MM.1S (cell line): ENCODE measurements around the gene ZNF462.

Experiments used
- DNase-seq: peaks from one replicate; pipeline ENCODE4 v3.0.0-alpha.2; 2015
- H2AFZ ChIP-seq: fragments of 300-600 bp; sonication (generic); 2 replicates; pipeline ENCODE4 v1.6.0; 2016; ENCODE audit warnings: antibody characterized with exemption, low read length
- H3F3A ChIP-seq: fragments of 300-600 bp; sonication (generic); 2 replicates; pipeline ENCODE4 v1.6.1; 2016; ENCODE audit warnings: mild to moderate bottlenecking, antibody characterized with exemption, low read length, moderate library complexity, mixed read lengths; ENCODE audit not compliant: insufficient read depth
- H3K27ac ChIP-seq: fragments of 300-600 bp; sonication (generic); 2 replicates; pipeline ENCODE4 v1.5.1; 2016; ENCODE audit warnings: mild to moderate bottlenecking, low read length
- H3K27me3 ChIP-seq: fragments of 300-600 bp; sonication (generic); replicated peaks from 2 replicates; pipeline ENCODE4 v1.6.0; 2016; ENCODE audit warnings: low read length; ENCODE audit not compliant: insufficient read depth
- H3K36me3 ChIP-seq: fragments of 300-600 bp; sonication (generic); replicated peaks from 2 replicates; pipeline ENCODE4 v1.6.1; 2016; ENCODE audit warnings: mild to moderate bottlenecking, low read length, mixed read lengths; ENCODE audit not compliant: insufficient read depth
- H3K4me1 ChIP-seq: fragments of 300-600 bp; sonication (generic); 2 replicates; pipeline ENCODE4 v1.6.1; 2016; ENCODE audit warnings: low read length, mixed read lengths
- H3K4me2 ChIP-seq: fragments of 300-600 bp; sonication (generic); 2 replicates; pipeline ENCODE4 v1.6.0; 2016; ENCODE audit warnings: low read depth, low read length
- H3K4me3 ChIP-seq: fragments of 300-600 bp; sonication (generic); 2 replicates; pipeline ENCODE4 v1.5.1; 2016; ENCODE audit warnings: low read length, mixed read lengths
- H3K79me2 ChIP-seq: fragments of 300-600 bp; sonication (generic); 2 replicates; pipeline ENCODE4 v1.6.1; 2016; ENCODE audit warnings: mixed run types, low read length, mixed read lengths
- H3K9ac ChIP-seq: fragments of 300-600 bp; sonication (generic); 2 replicates; pipeline ENCODE4 v1.6.1; 2016; ENCODE audit warnings: low read length, mixed read lengths
- H3K9me2 ChIP-seq: fragments of 300-600 bp; sonication (generic); replicated peaks from 2 replicates; pipeline ENCODE4 v1.6.1; 2016; ENCODE audit warnings: mild to moderate bottlenecking, low read length, mixed read lengths; ENCODE audit not compliant: insufficient read depth
- H3K9me3 ChIP-seq: fragments of 300-600 bp; sonication (generic); replicated peaks from 2 replicates; pipeline ENCODE4 v1.6.1; 2016; ENCODE audit warnings: mild to moderate bottlenecking, low read length, mixed read lengths; ENCODE audit not compliant: insufficient read depth
- H4K20me1 ChIP-seq: fragments of 300-600 bp; sonication (generic); 2 replicates; pipeline ENCODE4 v1.6.1; 2016; ENCODE audit warnings: mild to moderate bottlenecking, low read length, moderate library complexity, mixed read lengths; ENCODE audit not compliant: insufficient read depth
- EZH2 ChIP-seq: fragments of 300-600 bp; sonication (generic); optimal IDR thresholded peaks from 2 replicates; pipeline ENCODE3; 2017; ENCODE audit warnings: low read depth, mild to moderate bottlenecking, antibody characterized with exemption, low read length, mixed read lengths
- EZH2phosphoT487 ChIP-seq: fragments of 300-600 bp; sonication (generic); IDR thresholded peaks from 2 replicates; pipeline ENCODE4 v1.6.1; 2018; ENCODE audit warnings: antibody characterized with exemption, low read length
- TF ChIP-seq, protein P1 (sequence below): fragments of 300-600 bp; sonication (generic); IDR thresholded peaks from 2 replicates; pipeline ENCODE4 v1.5.1; 2016; ENCODE audit warnings: antibody characterized with exemption, low read length, mixed read lengths

The ZNF462 gene

DNA sequence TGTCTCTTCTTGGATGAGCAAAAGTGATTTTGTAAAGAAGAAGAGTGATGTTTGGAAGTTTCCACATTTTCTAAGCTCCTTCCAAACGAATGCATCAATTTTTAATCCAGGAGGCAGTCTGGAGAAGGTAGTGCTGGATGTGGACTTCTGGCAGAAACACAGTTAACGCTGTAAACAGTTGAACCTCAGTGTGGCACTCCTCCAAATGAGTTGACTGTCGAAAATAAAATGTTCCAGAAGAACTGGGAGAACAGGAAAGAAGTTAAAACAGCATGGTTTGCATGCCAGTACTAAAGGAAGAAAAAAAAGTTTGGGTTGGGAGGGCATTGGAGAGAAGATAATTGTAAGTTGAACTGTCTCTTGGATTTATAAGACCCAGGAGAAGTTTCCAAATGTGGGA, 6.5 kb downstream of the ZNF462 start:
- no peak for DNase-seq
- TF ChIP-seq, protein P1, sequence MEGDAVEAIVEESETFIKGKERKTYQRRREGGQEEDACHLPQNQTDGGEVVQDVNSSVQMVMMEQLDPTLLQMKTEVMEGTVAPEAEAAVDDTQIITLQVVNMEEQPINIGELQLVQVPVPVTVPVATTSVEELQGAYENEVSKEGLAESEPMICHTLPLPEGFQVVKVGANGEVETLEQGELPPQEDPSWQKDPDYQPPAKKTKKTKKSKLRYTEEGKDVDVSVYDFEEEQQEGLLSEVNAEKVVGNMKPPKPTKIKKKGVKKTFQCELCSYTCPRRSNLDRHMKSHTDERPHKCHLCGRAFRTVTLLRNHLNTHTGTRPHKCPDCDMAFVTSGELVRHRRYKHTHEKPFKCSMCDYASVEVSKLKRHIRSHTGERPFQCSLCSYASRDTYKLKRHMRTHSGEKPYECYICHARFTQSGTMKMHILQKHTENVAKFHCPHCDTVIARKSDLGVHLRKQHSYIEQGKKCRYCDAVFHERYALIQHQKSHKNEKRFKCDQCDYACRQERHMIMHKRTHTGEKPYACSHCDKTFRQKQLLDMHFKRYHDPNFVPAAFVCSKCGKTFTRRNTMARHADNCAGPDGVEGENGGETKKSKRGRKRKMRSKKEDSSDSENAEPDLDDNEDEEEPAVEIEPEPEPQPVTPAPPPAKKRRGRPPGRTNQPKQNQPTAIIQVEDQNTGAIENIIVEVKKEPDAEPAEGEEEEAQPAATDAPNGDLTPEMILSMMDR, result no peak
- Histone ChIP-seq H3K9ac (no peak overlapping the region), H3K4me1 (no peaks in the 10 kb centered on the region), H3K9me3 (no peaks in the 10 kb centered on the region), H3K27ac (no peak overlapping the region), H4K20me1 (no peaks in the 10 kb centered on the region), H2AFZ (no peak overlapping the region), H3K4me2 (no peak overlapping the region), H3K9me2 (no peaks in the 10 kb centered on the region), H3K4me3 (no peak overlapping the region), H3F3A (no peaks in the 10 kb centered on the region), H3K79me2 (no peaks in the 10 kb centered on the region), H3K36me3 (no peaks in the 10 kb centered on the region), H3K27me3 (no peaks in the 10 kb centered on the region)

DNA sequence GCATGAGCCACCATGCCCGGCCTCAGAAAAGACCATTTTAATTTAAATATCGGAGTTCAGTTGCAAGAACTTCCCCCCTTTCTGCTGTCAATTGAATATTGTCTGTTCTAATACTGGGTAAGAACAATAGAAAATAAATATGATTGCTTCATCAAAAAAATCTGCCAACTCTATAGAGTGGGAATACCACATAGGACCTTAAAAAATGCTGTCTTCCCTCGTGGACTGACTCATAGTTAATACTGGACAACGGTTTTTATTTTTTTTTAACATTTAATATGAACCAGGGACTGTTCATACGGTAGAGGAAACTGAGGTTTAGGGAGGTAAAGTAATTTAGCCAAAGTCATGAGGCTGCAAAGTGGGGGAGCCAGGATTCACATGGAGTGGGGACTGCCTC, 9.7 kb downstream of the ZNF462 start:
- Histone ChIP-seq H3K27ac (no peak overlapping the region), H3K9me2 (no peaks in the 10 kb centered on the region), H3K36me3 (no peaks in the 10 kb centered on the region), H2AFZ (no peak overlapping the region), H3K4me3 (no peak overlapping the region), H3K4me2 (no peak overlapping the region), H4K20me1 (no peaks in the 10 kb centered on the region), H3F3A (no peaks in the 10 kb centered on the region), H3K4me1 (no peaks in the 10 kb centered on the region), H3K9ac (no peak overlapping the region), H3K27me3 (no peaks in the 10 kb centered on the region), H3K79me2 (no peaks in the 10 kb centered on the region), H3K9me3 (no peaks in the 10 kb centered on the region)
- TF ChIP-seq, protein P1, result no peak
- no peak for DNase-seq

DNA sequence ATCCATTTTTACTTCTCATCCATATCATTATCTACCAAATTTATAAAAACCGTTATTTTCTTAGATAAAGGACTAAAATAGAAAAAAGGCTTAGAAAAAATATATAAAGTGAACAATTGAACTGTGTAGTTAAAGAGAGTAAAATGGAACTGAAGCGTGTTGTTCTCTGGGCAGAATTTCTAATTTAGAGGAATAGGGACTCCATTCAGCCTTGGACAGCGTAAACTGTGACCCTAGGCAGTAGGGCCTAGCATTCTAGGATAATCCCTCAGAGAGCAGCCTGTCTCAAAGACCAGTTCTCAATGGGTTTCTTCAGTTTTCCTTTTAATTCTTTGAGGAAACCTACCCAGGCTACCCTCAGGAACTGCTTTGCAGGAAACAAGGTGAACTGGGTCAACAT, 11.1 kb downstream of the ZNF462 start:
- no peaks in the 10 kb centered on the region for H3F3A ChIP-seq
- H4K20me1 ChIP-seq, result no peaks in the 10 kb centered on the region
- no peaks in the 10 kb centered on the region for H3K4me1 ChIP-seq
- H3K9me2 ChIP-seq, result no peaks in the 10 kb centered on the region
- H3K27ac ChIP-seq, result no peak overlapping the region
- no peaks in the 10 kb centered on the region for H3K36me3 ChIP-seq
- no peak overlapping the region for H3K4me2 ChIP-seq
- no peaks in the 10 kb centered on the region for H3K27me3 ChIP-seq
- no peak overlapping the region for H3K9ac ChIP-seq
- no peak for DNase-seq
- no peaks in the 10 kb centered on the region for H3K79me2 ChIP-seq
- no peak overlapping the region for H3K4me3 ChIP-seq
- TF ChIP-seq, protein P1, result no peak
- TF ChIP-seq EZH2phosphoT487, result no peak
- TF ChIP-seq EZH2, result no peak
- no peak overlapping the region for H2AFZ ChIP-seq
- no peaks in the 10 kb centered on the region for H3K9me3 ChIP-seq

DNA sequence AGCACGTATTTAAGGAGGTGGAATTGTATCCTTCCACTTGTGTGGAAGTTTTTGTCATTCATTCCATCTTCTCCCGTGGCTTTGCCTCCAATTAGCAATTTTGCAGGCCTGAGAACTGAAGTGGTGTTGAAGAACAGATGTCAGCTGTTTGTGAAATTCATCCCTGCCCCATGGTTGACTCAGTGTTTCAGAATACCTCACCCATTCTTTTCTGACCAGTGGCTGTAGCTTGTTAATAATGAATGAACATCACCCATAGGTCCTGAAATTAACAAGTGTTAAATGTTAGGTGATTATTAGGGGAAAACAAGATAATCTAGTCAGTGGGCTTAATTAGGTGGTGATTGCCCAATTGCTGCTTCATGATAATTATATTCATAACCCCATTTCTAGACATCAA, 11.7 kb downstream of the ZNF462 start:
- H3F3A ChIP-seq, result no peaks in the 10 kb centered on the region
- no peak overlapping the region for H3K9ac ChIP-seq
- no peaks in the 10 kb centered on the region for H3K79me2 ChIP-seq
- H2AFZ ChIP-seq, result no peak overlapping the region
- no peaks in the 10 kb centered on the region for H3K36me3 ChIP-seq
- no peak for DNase-seq
- H3K4me2 ChIP-seq, result no peak overlapping the region
- no peak for TF ChIP-seq EZH2
- TF ChIP-seq, protein P1, result no peak
- no peak for TF ChIP-seq EZH2phosphoT487
- H3K9me2 ChIP-seq, result no peaks in the 10 kb centered on the region
- no peak overlapping the region for H3K4me3 ChIP-seq
- H3K4me1 ChIP-seq, result no peaks in the 10 kb centered on the region
- no peak overlapping the region for H3K27ac ChIP-seq
- H3K9me3 ChIP-seq, result no peaks in the 10 kb centered on the region
- H4K20me1 ChIP-seq, result no peaks in the 10 kb centered on the region
- H3K27me3 ChIP-seq, result no peaks in the 10 kb centered on the region
